GM23248 (cell line): ENCODE measurements around the gene DNMT3L.
"Not testable (repeated sequence)": the region's sequence is repeated elsewhere in the genome, so short reads cannot be mapped to it uniquely, and the experiment has no call there.

Experiments used
- EZH2 ChIP-seq: fragments of 200-600 bp; sonication (generic); IDR thresholded peaks from 2 replicates; pipeline ENCODE4 v1.6.1; 2018; ENCODE audit warnings: antibody characterized with exemption, mild to moderate bottlenecking; ENCODE audit not compliant: insufficient read depth, poor library complexity, severe bottlenecking
- EZH2phosphoT487 ChIP-seq: fragments of 200-600 bp; sonication (generic); IDR thresholded peaks from 2 replicates; pipeline ENCODE4 v1.6.1; 2018; ENCODE audit warnings: antibody characterized with exemption, moderate library complexity, mild to moderate bottlenecking, low read depth; ENCODE audit not compliant: insufficient read depth

GRCh38 chr21:44225605-44226004, 36.1 kb downstream of the DNMT3L start:
- TF ChIP-seq EZH2phosphoT487, EZH2: not testable (repeated sequence)
